NCI-H526 (cell line): ENCODE results near the gene SGSM2.

ENCODE experiments used
- DNase-seq, 2 experiments: peaks; one replicate each; lab custom pipeline; 2025; lab: John Stamatoyannopoulos, UW

The SGSM2 gene

DNA sequence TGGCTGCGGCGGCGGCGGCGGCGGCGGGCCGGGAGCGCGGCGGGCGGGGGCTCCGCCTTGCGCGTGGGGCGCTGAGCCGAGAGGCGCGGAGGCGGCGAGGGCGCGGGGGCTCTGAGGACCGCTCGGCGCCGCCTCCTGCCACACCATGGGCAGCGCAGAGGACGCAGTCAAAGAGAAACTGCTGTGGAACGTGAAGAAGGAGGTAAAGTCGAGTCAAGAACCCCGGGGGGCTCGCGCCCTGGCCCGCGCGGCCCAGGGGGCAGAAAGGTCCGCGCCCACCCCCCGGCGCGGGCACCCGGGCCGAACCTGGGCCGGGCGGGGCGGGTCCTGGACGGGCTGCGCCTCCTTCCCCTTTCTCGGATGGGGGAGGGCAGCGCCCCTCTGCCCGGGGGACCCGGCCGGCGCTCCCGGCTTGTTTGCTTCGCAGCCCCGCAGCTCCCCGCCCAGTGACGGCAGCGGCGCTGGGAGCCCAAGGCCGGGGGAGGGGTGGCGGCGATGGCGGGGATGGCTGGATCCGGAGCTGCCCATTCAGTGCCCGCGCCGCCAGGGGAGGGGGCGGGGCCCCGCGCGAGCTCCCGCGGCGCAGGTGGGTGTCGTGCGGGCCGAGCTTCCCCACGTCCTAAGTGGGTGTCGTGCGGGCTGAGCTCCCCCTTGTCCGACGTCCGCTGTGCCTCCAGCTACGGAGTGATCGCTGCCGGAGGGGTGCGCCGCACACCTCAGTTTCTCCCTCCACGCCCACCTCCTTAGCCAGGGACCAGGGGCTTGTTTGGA lies 428 bp downstream of the SGSM2 start:
- peak in 1 of 2 experiments; percentile 71 for DNase-seq

DNA sequence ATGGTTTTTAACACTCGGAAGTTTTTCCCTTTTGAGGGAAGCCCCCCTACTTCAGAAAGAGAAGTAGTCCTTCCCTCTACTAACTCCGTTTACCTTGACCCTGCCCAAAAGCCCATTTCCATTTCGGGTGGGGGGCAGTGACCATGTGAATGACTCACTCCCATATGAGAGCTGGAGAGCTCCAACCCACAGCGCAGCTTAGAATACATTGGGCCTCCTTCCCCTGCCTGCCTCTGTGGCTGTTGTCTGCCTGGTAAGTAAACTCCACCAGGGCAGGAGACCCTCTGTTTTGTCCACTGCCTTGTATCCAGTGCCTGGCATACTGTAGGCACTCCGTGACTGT lies 985 bp downstream of the SGSM2 start:
- peak in 1 of 2 experiments; percentile 14 for DNase-seq

DNA sequence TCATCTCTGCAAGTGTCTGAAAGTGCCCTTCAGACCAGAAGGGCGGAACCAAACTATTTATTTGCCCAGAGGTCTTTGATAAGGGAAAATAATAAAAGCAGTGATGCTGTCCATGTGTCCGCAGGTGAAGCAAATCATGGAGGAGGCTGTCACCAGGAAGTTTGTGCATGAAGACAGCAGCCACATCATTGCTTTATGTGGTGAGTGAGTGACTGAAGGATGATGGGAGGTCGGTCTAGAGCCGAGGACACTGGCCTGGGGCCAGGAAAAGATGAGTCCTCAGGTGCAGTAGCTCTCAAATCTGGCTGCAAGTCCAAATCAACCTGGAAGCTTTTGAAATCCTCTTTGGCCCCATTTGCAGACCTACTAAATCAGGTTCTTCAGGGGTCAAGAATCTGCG lies 6.1 kb downstream of the SGSM2 start:
- DNase-seq = no peak

DNA sequence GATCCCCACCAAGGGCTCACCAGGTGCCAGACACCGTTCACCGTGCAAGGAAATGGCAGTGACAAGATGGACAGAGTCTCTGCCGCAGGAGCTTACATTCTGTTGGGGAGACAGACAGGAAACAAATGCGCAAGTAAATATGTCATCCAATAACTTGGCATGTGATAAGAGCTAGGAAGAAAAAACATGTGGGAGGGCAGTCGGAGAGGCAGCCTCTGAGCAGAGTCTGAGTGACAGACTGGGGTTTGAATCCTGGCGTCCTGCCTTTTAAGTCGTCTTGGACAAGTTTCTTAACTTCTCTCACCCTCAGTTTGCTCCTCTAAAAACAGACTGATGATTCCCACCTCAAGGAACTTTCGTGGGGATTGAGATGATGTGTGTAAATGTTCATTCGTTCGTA lies 7.2 kb downstream of the SGSM2 start:
- no peak for DNase-seq

DNA sequence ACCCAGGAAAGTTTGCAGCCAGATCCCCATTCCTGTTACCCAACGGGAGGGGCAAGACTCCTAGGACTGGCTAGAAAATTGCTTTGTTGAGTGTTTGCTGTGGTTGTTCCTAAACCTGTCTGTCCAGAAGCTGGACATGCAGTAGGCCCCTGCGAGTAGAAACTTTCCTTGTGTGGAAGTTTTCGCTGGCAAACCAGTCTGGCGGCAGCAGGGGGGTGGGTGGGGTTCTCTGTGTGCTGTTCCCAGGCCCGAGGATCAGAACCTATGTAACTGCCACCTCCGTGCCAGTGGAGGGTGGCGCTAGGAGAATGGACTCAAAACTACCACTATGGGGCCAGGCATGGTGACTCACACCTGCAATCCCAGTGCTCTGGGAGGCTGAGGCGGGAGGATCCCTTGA lies 9.2 kb downstream of the SGSM2 start:
- no peak for DNase-seq

DNA sequence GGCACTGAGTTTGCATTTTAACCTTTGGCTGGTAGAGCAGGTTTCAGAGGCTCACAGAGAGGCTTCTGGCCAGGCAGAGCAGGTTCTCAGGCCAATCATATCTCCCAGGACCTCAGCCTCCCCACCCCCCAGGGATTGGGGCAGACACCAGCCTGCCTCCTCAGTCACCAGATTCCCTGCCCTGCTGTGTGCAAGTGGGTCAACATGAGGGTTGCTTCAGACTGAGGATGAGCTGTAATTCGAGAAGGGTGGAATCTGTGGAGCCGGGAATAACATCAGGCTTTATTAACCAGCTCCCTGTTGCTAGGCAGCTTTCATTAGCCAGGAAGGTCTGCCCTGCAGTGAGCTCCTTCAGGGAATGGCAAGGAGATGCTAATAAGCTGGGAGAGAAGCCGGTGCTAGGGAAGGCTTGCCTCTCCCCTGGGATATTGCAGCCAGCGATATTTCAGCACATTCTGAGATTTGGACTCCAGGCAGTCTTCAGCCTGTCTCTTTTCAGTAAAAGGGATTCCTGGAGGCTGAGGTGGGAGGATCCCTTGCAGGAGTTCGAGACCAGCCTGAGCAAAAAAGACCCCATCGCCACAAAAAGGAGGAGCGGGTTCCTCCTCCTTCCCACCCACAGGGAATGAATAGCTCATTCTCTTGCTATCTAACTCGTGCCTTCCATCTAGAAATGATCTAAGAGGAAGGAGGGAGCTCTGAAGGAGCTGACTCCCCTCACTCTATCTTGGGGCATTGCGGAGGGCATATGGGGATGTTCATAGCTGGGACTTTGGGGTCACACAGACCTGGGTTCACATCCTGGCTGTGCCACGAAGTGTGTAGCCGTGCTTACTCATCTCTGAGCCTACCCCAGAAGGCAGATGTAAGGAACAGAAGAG lies 10.7 kb downstream of the SGSM2 start:
- DNase-seq = peak; percentile 84 to 88

DNA sequence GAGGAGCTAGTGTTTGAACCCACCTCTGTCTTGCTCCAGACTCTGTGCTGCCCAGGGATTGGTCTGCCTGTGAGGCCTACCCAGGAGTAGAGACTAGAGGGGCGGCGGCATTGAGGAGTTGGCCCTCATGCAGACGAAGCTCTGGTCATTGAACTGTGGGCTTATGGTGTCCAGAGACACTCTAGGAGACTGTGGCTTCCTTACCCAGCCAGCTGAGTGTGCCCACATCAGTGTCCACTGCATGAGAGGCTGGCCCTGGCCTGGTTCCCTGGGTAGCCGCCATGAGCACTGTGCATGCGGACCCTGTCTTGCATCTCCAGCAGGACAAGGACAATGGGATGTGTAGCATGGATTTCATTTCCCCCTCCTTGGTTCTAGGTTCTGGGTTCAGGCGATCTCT lies 14.0 kb downstream of the SGSM2 start:
- DNase-seq = no peak

DNA sequence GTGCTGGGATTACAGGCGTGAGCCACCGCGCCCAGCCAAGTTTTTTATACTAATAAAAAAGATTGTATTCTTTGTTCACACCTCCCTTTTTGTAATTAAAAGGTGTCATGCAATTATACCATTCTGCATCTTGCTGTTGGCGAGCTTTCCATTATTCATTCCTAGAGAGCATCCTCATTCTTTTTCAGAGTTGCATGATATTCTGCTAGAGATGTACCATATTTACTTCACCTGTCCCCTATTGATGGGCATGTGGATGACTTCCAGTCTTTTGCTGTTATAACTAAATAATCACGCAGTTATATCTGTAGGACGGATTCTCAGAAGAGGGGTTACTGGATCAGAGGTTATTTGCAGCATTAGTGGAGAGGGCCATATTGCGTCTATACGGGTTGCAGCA lies 17.0 kb downstream of the SGSM2 start:
- no peak for DNase-seq

DNA sequence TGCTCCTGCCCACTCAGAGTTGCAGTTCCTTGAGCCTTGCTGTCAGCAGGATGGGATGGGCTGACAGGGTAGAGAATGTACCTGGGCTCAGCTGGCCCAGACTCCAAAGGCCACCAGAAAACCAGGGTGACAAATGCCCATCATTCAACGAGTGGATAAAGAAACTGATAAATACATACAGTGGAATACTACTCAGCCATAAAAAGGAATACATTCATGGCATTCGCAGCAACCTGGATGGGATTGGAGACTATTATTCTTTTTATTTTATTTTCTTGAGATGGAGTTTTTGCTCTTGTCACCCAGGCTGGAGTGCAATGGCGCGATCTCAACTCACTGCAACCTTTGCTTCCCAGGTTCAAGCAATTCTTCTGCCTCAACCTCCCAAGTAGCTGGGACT lies 19.9 kb downstream of the SGSM2 start:
- DNase-seq = no peak

DNA sequence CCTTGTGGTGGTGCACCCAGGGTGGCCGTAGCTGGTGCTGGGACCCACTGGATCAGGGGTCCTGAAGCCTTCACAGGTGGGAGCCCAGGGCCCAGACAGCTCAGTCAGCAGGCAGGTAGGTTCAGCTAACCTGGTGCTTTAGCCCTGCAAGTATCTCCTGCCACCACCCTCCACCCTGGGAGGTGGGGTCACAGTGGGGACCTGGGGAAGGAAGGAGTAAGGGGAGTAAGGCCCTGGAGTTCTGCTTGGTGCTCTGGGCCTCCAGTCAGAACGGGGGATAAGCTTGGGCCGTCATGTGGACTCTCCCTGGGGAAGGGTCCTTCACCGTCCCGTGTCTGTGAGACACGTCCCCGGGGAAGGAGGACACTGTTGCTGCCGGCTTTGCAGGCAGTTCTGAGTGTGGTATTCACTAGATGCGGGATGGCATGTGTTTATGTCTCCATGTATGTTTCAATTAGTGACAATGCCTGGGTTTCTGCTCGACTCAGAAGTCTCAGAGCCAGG lies 20.7 kb downstream of the SGSM2 start:
- DNase-seq = no peak

DNA sequence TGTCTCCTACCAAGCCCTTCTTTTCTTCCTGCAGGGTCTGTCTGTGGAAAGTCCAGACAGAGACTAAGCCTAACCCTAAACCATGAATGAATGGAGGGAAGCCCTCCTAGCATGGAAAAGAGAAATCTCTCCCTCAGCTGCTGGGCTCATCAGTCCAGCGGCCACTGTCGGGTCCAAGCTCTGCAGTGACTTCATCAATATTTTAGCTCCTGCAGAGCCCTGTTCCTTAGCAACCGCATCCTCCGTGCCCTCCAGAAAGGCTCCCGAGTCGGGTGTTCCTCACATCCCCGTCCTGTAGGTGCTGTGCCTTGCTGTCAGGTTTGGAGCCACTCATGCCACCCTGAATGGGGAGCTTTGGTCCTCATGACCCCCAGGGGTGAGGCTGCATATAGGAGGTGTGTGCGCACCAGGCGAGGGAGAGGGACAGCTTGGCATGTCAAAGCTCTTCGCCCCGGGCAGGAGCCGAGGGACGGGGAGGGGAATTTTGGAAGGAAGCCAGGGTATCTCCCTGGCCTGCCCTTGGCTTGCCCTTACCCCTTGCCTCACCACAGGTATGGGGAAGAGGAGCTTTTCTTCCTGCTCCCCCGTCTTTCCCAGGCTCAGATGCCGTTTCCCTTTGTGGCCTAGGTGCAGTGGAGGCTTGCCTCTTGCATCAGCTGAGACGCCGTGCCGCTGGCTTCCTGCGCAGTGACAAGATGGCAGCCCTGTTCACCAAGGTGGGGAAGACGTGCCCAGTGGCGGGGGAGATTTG lies 23.9 kb downstream of the SGSM2 start:
- DNase-seq = no peak

DNA sequence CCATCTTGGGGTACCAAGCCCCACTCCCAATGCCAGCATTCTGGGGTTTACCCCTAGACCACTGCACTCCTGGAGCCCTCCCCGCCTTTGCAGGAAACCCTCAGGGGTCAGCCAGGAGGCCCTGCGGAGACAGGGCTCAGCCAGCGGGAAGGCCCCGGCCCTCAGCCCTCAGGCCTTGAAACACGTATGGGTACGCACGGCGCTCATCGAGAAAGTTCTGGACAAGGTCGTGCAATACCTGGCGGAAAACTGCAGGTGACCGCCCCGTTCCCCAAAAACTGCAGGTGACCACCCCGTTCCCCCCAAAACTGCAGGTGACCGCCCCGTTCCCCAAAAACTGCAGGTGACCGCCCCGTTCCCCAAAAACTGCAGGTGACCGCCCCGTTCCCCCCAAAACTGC lies 24.7 kb downstream of the SGSM2 start:
- no peak for DNase-seq

DNA sequence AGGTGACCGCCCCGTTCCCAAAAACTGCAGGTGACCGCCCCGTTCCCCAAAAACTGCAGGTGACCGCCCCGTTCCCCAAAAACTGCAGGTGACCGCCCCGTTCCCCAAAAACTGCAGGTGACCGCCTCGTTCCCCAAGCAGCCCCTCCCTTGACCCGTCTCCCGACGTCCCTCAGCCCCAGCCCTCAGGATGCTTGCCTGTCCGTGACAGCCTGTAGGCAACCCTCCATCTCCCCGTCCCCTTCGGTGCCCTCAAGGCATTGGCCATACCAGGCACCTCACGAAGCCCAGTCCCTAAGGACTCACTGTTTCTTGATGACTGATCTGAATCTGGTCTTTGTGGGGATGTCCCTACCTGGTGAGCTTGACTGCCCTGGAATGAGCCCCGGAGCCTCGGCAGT lies 25.1 kb downstream of the SGSM2 start:
- DNase-seq = no peak

DNA sequence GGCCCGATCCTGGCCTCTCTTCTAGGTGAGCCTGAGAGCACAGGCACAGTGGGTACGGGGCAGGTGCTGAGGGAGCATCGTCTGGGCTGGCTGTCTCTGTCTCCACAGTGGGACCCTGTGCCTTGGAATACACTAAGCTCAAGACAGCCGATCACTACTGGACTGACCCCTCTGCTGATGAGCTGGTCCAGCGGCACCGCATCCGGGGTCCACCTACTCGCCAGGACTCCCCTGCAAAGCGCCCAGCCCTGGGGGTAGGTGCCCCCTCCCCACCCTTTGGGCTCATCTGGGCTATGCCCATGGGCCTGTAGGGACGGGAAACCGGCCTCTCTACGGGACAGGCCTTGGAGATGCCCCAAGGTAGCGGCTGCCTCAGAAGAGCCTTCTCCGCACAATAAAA lies 25.6 kb downstream of the SGSM2 start:
- DNase-seq = no peak

DNA sequence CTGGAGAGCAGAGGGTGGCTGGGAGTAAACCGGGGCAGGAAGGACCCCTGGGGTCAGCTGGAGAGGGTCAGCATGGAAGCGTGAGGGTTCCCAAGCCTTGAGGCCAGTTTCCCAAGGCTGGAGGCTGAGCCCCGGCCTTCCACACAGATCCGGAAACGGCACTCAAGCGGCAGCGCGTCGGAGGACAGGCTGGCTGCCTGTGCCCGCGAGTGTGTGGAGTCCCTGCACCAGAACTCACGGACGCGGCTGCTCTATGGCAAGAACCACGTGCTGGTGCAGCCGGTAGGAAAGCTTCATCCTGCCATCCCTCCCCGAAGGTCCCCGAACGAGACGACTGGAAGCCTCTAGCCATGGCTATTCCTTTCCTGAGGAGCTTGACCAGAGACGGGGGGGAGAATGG lies 26.0 kb downstream of the SGSM2 start:
- no peak for DNase-seq

DNA sequence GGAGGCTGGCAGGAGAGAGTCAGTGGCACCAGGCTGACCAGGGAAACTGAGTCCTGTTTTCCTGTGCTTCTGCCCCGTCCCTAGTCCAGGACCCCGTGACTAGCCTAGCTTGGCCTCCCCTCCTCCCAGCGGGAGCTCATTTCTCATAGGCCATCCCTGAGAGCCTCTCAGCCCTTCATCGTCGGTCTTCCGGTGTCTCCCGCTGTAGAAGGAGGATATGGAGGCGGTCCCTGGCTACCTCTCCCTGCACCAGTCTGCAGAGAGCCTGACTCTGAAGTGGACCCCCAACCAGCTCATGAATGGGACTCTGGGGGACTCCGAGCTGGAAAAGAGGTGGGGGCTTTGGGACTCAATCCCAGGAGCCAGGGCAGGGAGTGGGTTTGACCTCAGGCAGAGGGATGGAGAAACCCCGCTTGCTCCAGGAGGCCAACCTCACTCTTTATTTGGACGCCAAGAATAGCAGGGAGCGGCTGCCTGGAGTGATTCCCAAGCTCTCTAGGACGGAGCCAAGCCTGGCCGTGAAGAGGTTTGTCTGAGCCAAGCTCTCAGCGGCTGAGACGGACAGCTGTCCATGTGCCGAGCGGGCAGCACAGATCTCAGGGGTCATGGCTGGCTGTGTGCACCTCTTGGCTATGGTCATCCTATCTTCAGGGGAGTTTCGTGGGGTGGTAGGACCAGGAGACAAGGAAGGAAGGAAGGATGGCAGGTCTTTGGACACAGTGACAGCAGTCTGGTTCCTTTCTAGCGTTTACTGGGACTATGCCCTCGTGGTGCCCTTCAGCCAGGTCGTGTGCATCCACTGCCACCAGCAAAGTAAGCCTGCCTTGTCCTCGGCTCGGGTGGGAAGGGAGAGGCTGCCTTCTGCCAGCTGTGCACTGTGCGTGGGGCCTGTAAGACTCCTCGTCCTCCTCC lies 26.8 kb downstream of the SGSM2 start:
- DNase-seq = no peak

DNA sequence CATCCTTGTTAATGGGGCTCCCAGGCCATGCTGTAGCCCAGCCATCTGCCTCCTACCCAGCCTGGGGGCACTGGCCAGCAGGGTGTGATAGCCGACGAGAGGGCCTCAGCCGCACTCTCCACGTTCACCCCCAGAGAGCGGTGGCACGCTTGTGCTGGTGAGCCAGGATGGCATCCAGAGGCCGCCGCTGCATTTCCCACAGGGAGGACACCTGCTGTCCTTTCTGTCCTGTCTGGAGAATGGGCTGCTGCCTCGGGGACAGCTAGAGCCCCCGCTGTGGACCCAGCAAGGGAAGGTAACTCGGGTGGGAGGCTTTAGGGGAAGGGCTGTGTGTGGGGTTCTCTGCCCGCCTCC lies 27.4 kb downstream of the SGSM2 start:
- DNase-seq = no peak

DNA sequence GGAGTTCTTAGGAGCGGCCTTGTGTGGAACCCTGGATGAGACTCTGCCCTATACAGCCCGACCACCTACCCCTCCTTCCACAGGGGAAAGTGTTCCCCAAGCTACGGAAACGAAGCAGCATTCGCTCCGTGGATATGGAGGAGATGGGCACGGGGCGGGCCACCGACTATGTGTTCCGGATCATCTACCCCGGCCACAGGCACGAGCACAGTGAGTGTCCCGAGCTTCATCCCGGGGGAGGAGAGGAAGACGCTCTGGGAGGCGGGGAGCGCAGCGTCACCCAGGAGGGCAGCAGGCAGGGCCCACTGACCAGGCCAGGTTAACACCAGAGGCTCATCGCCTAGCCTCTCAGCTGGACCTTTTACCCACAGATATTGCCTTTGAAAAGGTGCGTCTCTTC lies 27.8 kb downstream of the SGSM2 start:
- no peak for DNase-seq

DNA sequence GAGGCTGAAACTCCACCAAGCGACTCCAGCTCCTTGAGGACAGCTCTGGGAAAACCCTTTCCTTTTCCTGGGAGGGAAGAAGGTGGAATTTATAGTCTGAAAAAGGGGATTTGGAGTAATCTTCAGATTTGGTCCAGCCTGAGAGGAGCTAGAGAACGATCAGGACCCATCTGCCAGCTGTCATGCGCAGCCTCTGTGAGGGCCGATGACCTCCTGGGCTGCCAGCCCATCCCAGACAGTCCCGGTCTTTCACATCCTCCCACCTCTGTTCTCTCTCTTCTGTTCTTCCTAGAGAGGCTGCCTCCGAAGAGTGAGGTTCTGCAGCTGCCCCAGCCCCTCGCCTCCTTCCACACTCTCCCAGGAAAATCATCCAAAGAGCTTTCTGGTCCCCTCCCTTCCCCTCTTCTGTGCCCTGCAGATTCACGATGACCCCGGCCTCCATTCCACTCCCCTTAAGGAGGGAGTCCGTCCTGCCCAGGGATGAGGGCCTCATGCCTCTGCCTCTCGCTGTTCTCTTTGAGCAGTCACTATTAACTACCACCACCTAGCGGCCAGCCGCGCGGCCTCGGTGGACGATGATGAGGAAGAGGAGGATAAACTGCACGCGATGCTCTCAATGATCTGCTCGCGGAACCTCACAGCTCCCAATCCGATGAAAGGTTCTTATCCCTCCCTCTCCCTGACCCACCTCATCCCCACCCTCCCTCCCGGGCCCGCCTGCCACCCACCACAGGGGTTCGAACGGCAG lies 29.6 kb downstream of the SGSM2 start:
- DNase-seq = peak in 1 of 2 experiments; percentile 22

DNA sequence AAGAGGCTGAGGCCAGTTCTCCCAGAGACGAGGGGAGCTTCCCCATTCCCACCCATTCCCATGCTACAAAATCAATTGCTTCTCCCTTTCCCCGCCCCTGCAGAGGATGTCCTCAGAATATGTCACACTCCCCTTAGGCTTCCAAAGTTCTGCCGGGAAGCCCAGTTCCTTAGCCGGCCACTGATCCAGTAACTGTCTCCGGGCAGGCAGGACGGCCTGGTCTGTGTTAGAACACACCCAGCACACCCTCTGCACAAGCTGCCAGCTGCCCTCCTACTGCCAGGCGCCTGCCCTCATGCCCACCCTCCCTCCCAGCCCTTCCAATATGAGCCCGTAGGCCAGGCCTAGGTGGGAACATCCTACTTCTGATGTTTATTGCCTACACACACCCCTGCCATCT lies 31.1 kb downstream of the SGSM2 start:
- DNase-seq = no peak

DNA sequence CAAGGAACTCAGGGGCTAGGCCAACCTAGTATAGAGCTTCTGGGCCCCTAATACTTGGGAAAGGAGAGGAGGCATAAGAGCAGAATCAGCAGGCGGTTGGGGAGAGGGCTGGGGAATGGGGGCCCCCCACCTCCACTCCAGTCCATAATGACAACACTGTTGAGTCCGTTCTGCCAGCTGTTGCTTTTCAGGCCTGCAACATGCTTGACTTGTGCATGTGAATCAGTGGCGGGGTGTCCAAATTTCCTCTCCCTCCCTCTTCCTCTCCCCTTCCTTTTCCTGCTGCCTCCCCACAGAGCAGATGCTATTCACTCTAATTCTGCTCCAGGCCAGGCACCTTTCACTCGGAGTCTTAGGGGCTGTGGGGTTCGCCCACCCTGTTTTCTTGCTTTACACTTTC lies 31.7 kb downstream of the SGSM2 start:
- no peak for DNase-seq
